ENCODE data around the gene KIF13A.
"Not testable (repeated sequence)": the region's sequence is repeated elsewhere in the genome, so short reads cannot be mapped to it uniquely, and the experiment has no call there.

Gene KIF13A

DNA sequence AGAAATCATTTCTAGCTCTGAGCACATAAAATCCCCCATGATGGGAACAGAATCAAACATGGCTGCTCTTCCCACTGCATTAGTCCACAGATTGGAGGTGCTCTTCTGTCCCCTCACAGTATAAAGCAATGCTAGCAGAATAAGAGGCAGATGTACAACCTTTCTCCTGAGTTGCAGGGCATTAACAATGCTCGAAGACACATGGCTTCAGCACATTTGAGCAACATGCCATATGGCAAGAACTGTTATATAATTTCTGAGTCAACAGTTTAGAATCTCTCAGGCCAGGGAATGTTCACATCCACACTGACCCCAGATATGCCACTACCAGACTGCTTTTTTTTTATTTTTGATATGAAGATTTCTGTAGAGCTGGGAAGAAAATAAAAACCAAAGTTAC, 119.6 kb downstream of the KIF13A start:
- no peak for DNase-seq

DNA sequence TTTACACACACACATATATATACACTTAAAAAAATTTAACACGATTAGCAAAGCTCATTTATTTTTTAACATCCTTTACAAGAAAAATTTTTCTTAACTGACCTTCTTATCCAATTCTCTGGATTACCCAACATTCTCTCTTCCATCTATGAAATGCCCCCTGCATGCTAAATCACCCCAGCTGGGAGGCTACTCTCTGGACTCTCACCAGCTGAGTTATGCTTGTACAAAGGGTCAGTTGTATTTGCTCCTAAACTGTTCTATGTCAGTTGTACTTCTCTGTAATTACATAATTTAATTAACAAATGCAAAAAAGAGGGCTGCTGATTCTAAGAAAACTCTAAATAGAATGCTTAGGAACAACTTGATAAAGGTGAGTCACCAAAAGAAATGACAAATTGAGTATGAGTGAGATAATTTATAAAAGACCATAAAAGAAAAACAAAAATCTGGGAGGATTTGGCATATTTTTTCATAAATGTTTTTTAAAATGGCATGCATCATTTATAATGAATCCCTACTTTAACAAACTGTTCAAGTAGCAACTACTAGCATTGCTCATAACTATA, 120.5 kb downstream of the KIF13A start:
- no peak for DNase-seq

DNA sequence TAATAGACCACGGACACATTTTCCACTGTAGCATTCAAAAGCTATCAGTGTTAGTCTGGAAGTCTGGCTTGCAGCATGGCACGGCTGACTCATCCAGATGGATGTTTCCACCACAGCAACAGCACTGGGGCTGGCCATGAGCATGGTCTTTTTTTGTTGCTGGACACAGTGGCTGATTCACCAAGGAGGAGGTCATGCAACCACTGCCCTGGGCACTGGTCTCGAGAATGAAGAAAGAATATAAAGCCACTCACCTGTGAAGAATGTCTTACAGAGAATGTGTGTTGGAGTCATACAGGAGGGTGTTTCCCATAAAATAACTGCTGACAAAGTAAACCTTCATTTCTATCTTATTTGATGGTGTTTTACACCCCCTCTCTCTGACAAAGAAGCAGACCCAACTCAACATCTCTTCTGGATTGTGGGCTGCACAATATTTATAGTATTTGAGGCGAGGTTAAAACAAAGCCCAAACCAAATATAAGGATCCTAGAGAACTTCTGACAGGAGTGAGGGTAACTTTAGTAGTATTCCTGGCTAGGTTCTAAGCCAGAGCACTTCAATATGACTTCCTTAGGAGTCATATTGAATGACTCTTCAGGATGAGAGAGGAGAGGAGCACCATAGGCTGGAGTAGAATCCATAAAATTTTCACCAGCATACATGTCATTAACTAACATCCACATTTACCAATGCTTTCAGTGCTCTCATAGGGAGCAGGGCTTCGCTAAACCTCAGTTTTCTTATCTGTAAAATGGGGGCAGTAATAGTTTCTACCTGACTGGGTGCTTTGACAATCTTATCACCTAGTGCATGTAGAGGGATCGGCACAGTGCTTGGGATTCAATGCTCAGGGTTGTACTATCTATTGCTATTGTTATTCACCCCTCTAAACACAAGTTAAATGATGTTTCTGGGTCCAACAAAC, 121.4 kb downstream of the KIF13A start:
- DNase-seq, result no peak

DNA sequence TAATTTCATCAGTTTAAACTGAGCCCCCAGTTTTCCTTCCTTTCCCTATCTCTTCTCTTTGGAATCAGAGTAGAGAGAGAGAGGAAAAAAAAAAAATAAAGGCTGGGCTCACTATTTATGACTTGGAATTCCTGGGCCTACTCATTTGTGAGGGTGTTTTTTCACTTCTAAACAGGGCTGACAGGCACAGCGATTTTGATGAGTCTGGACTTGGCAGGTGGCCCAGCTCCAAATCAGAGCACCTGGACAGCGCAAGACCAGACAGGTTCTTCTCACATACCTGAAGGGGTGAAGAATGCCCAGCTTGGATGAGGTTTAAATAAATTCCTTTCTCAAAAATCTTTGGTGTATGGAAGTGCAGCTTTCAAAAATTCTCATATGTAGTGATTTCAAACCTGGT, 122.2 kb downstream of the KIF13A start:
- DNase-seq, result no peak

DNA sequence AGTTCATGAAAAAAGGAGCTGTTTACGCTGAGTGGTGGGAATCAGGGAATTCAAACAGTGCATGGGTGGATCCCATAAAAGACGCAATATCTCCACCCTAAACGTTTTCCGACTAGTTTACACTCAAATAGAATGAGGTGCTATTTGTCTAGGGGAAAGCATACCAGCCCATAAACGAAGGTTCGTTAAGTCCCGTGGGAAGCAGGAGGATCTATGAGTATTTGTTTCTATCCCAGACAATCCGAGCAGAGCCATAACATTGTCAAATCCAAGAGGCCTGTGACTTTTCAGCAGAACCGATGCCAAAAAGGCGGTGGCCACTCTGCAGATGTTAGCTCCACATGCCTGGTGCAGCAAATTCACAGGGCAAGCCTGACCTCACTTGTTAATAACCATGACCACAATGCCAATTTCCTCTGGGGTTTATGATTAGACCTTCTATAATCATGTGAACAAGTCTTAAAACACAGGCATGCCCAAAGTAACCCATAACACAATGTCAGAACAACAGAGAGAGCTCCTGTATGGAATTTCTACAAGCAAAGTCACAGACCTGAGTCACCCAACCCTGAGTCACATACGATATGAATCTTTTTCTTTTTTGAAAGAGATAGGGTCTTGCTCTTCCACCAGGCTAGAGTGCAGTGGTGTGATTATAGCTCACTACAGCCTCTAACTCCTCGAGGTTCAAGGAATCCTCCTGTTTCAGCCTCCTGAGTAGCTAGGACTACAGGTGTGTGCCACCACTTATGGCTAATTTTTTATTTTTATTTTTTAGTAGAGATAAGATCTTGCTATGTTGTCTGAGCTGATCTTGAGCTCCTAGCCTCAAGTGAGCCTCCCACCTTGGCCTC, 123.3 kb downstream of the KIF13A start:
- DNase-seq, result no peak

DNA sequence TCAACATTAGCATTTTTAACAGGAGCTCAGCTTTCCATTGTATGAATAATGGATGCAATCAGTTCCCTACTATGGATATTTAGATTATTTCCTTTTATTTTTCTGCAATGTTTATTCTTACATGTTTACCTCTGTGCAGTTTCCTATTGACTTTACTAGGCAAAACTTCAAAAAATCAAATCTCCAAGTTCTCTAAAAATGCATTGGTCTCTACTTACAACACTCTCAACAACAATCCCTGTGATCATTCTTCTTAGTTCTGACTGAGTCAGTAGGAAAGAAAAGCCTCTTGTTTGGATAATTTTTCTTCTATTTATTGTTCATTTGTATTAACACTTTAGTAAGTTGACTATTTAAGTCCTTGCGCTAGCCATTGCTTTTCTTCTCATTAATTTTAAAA, 126.1 kb downstream of the KIF13A start:
- no peak for DNase-seq

DNA sequence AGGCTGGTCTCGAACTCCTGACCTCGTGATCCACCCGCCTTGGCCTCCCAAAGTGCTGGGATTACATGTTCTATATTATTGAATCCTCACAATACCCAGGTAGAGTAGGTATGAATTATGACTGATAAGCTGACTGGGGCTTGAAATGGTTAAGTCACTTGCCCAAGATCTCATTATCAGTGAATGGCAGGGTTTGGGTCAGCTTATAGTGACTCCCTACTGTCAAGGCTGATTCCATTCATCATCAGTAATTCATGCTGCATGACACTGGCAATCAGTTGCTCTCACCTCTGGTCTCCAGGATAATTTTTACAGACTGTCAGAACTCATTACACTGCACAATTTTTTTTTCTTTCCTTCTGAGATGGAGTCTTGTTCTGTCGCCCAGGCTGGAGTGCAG, 127.6 kb downstream of the KIF13A start:
- no peak for DNase-seq

DNA sequence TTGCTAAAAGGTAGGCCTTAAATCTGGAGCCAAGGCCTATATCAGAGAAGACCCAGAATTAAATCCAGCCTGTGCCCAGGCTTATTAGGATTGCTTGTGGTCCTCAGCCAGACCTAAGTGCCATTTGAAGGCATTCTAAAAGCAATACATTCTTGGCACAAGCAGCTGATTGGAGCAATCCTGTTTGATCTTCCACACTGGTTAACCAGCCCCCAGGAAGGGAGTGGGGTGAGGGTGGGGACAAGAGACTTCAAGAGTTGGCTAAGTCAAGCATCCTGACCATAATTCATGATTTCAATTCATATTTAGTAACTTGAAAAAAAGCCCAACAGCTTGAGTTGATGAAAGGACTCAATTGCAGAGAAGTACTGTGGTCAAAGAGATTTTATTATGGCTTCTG, 128.9 kb downstream of the KIF13A start:
- DNase-seq, result no peak

DNA sequence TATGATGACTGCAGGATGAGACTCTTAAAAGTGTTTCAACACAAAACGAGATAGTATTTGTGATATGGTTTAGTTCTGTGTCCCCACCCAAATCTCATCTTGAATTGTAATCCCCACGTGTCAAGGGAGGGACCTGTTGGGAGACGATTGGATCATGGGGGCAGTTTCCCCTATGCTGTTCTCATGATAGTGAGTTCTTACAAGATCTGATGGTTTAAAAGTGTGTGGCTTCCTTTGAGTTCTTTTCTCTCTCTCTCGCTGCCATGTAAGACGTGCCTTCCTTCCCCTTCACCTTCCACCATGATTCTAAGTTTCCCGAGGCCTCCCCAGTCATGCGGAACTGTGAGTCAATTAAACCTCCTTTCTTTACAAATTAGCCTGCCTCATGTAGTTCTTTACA, 130.2 kb downstream of the KIF13A start:
- not testable (repeated sequence) for DNase-seq

DNA sequence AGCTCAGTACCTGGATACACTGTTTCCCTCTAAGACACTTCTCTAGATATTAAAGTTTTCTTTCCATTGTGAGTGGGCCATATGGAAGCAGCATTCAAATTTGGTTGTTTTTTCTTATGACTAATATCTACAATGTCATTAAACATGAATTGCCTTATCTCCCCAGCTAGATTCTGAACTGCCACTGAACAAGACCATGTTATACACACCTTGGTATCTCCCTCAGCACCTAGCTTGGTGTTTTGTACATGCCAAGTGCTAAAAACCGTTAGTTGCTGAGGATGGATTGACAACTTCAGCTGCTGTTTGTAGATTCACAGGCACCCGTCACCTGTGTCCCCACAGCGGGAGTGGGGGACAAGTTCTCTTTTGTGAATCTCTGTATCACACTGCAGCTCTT, 131.1 kb downstream of the KIF13A start:
- no peak for DNase-seq

DNA sequence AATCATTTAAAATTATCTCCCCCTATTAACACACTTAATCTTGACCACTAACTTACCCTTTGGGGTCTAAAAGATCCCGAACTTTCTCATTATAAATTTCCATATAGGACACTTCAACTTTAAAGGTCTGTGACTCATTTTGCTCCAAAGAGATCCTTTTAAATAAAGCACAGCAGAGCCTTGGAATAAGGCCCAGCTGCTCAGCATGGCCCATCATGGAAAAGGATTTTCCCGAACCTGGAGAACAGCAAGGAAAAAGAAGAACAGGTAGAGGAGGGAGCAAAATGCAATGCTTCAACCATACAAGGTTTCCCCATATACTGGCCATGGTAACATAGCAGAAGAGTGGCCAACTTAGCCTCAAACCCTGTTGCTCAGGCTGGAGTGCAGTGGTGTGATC, 132.1 kb downstream of the KIF13A start:
- no peak for DNase-seq

DNA sequence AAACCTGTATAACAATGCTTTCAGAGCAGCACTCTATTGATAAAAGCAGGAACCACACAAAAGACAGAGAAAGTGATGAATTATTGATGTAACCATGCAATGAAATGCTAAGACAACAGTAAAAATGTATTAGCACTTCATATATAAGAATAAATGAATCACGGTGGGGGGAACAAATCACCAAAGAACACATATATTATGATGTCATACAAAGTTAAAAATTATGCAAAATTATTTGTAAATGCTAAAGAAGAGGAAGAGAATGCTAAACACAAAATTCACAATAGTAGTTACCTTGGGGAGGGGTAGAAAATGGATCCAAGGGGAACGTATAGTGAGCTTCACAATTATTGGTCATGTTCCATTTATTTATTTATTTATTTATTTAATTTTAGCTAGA, 133.9 kb downstream of the KIF13A start:
- no peak for DNase-seq

DNA sequence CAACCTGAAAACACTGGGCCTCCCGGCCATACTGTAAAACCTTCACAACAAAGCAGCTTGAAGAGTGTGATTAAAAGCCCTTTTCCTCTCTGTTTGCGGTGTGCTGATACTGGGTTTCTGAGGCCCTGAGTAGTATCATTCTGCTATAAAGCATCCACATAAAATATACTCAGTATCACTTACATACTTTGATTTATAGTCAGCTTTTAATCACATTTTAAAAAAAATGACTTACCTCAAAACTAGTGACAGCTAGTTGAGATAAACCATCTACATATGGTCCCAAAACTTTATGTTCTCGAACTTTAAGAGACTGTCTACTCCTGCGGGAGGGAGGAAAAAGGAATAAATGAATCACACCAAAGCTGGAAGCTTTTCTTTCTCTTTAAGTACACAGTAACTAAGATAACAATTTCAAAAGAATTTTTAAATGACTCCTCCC, 135.7 kb downstream of the KIF13A start:
- no peak for DNase-seq

DNA sequence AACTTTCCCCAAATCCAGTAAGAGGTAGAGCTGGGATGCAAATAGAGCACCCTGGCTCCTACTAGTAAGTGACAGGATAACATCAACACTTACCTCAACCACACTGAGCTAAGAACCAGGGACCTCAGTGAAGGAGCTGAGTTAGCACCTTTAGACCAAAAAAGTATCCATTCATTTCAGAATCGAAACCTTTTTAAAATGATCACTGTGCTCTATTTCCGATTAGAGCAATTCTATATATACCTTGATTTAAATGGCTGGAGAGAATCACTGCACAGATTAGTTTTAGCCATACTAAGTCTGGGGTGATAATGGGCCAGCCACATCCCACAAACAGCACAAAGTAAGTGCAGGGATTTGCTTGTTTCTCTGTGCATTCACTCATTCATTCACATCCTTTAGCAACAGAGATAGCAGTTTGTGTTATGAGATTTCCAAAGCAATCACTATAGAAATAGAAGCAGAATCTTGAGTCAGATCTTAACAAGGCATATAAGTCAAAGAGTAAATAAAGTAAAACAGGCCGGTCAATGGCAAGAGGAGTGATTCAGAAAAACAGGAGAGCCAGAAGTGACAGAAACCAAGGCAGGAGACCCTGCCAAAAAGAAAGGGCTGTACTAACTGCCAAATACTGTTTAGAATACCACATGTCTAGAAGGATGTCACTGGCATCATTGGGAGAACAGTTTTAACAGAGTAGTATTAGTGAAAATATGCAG, 136.3 kb downstream of the KIF13A start:
- DNase-seq, result no peak

DNA sequence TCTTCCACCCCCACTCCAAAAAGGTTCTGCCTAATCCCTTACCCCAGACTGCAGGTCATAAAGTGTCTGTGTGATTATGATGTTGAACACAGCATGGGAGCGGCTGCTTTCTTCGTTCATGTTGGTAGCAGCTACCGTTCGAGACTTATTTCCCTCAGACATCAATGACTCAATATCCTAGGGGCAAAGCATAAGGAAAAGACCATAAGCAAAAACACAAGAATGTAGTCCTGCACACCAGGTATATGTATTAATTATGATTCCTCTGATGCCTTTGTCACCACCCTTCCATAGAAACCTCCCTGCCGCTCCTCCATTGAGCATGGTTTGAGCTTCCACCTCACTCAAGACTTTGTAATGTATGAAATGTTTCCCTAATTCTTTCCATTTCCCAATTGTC, 137.2 kb downstream of the KIF13A start:
- no peak for DNase-seq

DNA sequence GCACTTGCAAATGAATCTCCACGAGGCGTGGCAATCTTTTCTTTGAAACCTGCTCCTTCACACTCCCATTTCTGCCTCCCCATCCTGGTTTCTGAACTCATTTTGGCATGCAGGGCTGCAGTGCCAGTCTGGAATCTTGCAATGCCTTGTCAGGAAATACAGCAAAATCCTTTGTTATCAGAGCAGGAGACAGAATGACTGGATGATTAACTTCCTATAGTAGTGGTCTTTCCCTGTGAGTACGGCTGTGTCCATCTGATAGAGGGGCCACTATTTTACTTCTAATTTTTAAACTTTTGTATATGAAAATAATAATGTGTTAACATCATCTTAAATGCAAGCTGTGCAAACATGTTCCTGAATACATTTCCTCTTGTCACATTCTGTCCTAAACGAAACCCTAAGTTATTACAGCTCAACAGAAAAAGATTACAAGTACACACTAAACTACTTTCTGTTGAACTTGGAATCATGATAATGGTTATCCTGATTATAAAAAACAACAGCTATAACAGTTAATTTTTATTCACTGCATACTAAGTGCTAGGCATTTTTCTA, 140.2 kb downstream of the KIF13A start:
- DNase-seq, result no peak

DNA sequence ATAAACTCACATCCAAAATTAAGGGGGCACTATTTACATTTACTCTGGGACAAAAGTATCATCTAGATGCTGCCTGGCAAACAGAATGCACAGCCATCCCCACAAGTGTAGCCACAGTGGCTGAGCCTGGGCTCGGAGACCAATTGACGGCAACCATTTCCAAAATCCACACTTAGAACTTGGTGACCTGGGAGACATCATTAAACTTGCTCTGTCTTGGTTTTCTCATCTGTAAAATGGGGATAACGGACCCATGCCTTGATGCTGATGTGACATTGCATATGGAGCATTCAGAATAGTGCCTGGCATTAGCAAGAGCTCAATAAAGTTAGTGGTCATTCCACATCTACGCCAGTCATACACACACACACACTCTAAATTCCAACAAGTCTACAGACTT, 140.7 kb downstream of the KIF13A start:
- DNase-seq, result no peak

DNA sequence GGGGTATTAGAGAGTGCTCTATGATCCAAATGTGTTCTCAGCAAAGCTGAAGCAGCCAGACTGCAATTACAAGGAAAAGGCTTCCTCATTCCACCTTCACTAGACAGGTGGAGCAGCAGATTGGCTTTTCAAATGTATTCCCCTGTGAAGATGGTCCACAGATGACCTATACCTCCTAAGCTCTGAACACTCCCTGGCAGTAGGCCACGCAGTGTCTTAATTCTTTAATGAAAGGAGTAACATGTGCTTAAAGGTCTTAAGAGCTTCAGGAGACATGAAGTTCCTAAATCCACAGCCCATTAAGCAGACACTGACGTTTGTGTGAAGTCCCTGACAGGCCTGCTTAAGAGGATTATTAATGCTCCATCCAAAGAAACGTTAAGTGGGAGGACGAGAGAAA, 141.8 kb downstream of the KIF13A start:
- DNase-seq, result no peak

DNA sequence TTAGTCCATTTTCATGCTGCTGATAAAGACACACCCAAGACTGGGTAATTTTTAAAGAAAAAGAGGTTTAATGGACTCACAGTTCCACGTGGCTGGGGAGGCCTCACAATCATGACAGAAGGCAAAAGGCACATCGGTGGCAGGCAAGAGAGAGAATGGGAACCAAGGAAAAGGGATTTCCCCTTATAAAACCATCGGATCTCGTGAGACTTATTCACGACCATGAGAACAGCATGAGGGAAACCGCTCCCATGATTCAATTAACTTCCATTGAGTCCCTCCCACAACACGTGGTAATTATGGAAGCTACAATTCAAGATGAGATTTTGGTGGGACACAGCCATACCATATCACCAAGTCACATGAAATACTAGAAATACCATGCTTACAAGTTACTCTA, 142.5 kb downstream of the KIF13A start:
- DNase-seq, result not testable (repeated sequence)

DNA sequence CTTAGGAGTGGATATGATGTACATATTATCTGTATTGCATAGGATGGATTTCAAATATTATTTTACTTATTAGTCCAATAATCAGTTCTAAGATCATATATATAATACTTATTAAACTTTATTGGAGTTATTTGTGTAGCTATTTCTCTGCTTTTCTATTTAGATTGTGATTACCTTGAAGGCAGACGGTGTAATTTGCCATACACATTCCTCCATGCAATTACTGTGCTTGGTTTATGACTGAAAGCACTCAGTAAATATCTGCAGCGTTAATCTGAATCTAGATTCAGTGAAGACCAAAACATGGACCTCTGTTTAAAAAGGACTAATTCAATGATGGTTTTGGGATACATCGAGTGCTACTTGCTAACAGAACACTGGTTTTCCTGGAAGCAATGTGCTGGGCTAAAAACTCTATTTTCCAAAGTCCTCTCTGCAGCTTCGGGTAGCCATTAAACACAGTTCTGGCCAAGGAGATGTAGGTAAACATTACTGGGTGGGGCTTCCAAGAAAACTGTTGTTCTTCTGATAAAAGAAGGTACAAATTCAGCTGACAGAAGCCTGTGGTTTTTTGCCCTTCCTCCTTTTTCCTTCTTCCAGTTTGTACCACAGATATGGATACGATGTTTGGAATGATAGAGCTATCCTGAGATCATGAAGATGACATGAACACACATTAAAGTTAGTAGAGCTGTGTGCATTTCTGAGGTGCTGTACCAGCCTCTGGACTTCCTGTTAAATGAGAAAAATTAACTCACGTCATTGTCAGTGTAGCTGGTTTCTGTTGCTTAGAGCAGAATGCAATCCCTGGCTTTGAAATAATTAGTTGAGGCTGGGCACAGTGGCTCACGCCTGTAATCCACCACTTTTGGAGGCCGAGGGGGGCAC, 144.3 kb downstream of the KIF13A start:
- DNase-seq, result no peak

DNA sequence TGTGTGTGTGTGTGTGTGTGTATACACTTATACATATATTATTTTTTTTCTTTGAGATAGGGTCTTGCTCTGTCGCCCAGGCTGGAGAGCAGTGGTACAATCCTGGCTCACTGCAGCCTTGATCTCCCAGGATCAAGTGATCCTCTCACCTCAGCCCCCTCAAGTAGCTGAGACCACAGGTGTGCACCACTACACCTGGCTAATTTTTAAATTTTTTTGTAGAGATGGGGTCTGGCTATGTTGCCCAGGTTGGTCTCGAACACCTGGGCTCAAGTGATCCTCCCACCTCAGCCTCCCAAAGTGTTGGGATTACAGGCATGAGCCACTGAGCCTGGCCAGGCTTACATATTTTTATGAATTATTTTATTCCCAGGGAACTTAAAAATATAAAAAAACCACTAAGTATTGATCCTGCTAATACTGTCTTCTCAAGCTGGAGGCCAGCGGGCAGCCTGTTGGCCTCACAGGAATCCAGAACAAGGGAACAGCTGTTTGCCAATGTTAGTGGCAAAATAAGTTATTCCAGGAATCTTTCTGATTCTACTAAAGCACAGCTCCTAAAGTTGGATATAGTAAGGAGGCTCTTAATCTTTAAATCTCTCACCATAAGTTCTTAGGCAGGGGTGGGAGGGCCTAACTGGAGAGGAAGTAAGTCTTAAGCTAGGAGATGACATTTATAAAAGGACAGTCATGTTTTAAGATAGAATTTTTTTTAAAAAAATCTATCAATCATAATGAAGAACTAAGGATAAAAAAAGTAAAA, 145.2 kb downstream of the KIF13A start:
- DNase-seq, result no peak

All from CD4-positive, alpha-beta T cell treated with Interleukin-4 for 1 hour (primary cell).